ENCODE measurements around the gene RAB7A.

- no peak for TF ChIP-seq GABPA (IDR thresholded peaks at IDR 0.05; ENCODE audit: low read depth, low read length)
- TF ChIP-seq GABPA (CRISPR knock-in tag; IDR thresholded peaks at IDR 0.05; ENCODE audit: low read depth) = no peak
- no peak for TF ChIP-seq HNF1A (IDR thresholded peaks at IDR 0.05; ENCODE audit: low read depth)
- TF ChIP-seq HNF1A (CRISPR knock-in tag; IDR thresholded peaks at IDR 0.05; ENCODE audit: borderline replicate concordance) = no peak
- TF ChIP-seq CHD2 (IDR thresholded peaks at IDR 0.05; ENCODE audit: low read depth, low read length) = no peak
- no peak for TF ChIP-seq RFX1 (IDR thresholded peaks at IDR 0.05)
Observed at GRCh38 chr3:128749035-128749434, 23.1 kb downstream of the RAB7A start.
